Ishikawa (cell line): ENCODE measurements around the gene CARD14.

Experiments
- CEBPB ChIP-seq: IDR thresholded peaks from 2 replicates; pipeline ENCODE4 v1.6.1; 2012
- CREB1 ChIP-seq: IDR thresholded peaks from 2 replicates; pipeline ENCODE4 v1.6.1; 2012; ENCODE audit warnings: low read depth
- EGR1 ChIP-seq: IDR thresholded peaks from 2 replicates; pipeline ENCODE4 v1.6.1; 2012
- EP300 ChIP-seq: IDR thresholded peaks from 2 replicates; pipeline ENCODE4 v1.6.1; 2012; ENCODE audit warnings: borderline replicate concordance
- FOXM1 ChIP-seq: IDR thresholded peaks from 2 replicates; pipeline ENCODE4 v1.6.1; 2012; ENCODE audit warnings: low read depth, borderline replicate concordance
- NFIC ChIP-seq: IDR thresholded peaks from 2 replicates; pipeline ENCODE4 v1.6.1; 2012
- RAD21 ChIP-seq: IDR thresholded peaks from 2 replicates; pipeline ENCODE4 v1.6.1; 2012; ENCODE audit warnings: low read depth
- TAF1 ChIP-seq: IDR thresholded peaks from 2 replicates; pipeline ENCODE4 v1.6.1; 2012; ENCODE audit warnings: low read depth, mild to moderate bottlenecking
- TCF12 ChIP-seq: IDR thresholded peaks from 2 replicates; pipeline ENCODE4 v1.6.1; 2012; ENCODE audit warnings: low read depth
- TEAD4 ChIP-seq: IDR thresholded peaks from 2 replicates; pipeline ENCODE4 v1.6.1; 2012
- YY1 ChIP-seq: IDR thresholded peaks from 2 replicates; pipeline ENCODE4 v1.6.1; 2012; ENCODE audit warnings: low read depth
- ZBTB7A ChIP-seq: IDR thresholded peaks from 2 replicates; pipeline ENCODE4 v1.6.1; 2012; ENCODE audit warnings: low read depth
- TF ChIP-seq, protein P1 (sequence below): IDR thresholded peaks from 2 replicates; pipeline ENCODE4 v1.6.1; 2012
- TF ChIP-seq, protein P2 (sequence below): IDR thresholded peaks from 2 replicates; pipeline ENCODE4 v1.6.1; 2012; ENCODE audit warnings: low read depth, mild to moderate bottlenecking
- TF ChIP-seq, protein P3 (sequence below): IDR thresholded peaks from 2 replicates; pipeline ENCODE4 v1.6.1; 2012

The CARD14 gene

DNA sequence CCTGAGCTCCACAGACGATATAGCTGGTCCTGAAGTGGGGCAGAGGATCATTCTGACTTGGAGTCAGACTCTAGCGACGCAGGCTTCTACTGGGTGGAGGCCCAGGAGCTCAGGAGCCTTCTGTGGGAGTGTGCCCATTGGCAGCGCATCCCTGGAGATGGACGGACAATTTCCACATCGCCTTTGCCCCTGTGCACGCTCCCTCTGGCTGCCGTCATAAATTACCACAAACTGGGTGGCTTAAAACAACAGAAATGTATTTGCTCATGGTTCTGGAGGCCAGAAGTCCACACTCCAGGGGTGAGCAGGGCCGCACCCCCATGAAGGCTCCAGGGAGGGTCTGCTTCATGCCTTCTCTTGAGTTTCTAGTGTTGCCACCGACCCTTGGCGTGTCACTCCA lies 6.9 kb downstream of the CARD14 start:
- no peak for TF ChIP-seq RAD21

DNA sequence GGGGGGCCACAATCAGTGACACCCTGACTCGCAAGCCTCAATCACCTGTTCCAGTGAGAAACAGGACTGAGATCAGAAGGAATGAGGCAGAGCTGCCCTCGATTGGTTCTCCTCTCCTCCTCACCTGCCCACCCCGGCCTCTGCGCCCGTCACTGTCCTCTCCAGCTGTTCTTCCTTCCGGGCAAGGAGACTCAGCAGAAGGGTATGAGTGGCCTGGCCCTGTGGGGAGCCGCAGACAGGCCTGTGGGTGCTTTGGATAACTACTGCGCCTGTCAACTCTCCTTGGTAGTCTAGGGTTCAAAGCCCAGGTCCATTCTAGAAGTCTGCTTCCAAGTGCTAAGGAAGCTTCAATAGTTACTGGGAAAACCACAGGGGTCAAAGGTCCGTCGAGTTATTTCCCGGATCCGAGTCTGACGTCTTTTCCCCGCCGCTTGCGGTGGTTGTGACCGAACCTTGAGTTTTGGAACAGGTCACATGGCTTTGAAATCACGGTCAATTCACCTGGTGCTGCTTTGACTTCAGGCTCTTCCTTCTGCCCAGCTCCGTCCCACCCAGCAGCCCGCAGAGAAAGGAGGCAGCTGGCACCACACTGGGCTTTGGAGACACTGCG lies 8.3 kb downstream of the CARD14 start:
- TF ChIP-seq TCF12 (no peak), TAF1 (no peak), YY1 (no peak), CEBPB (no peak)
- TF ChIP-seq, protein P1, sequence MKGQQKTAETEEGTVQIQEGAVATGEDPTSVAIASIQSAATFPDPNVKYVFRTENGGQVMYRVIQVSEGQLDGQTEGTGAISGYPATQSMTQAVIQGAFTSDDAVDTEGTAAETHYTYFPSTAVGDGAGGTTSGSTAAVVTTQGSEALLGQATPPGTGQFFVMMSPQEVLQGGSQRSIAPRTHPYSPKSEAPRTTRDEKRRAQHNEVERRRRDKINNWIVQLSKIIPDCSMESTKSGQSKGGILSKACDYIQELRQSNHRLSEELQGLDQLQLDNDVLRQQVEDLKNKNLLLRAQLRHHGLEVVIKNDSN = no peak
- TF ChIP-seq, protein P2, sequence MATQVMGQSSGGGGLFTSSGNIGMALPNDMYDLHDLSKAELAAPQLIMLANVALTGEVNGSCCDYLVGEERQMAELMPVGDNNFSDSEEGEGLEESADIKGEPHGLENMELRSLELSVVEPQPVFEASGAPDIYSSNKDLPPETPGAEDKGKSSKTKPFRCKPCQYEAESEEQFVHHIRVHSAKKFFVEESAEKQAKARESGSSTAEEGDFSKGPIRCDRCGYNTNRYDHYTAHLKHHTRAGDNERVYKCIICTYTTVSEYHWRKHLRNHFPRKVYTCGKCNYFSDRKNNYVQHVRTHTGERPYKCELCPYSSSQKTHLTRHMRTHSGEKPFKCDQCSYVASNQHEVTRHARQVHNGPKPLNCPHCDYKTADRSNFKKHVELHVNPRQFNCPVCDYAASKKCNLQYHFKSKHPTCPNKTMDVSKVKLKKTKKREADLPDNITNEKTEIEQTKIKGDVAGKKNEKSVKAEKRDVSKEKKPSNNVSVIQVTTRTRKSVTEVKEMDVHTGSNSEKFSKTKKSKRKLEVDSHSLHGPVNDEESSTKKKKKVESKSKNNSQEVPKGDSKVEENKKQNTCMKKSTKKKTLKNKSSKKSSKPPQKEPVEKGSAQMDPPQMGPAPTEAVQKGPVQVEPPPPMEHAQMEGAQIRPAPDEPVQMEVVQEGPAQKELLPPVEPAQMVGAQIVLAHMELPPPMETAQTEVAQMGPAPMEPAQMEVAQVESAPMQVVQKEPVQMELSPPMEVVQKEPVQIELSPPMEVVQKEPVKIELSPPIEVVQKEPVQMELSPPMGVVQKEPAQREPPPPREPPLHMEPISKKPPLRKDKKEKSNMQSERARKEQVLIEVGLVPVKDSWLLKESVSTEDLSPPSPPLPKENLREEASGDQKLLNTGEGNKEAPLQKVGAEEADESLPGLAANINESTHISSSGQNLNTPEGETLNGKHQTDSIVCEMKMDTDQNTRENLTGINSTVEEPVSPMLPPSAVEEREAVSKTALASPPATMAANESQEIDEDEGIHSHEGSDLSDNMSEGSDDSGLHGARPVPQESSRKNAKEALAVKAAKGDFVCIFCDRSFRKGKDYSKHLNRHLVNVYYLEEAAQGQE = no peak

DNA sequence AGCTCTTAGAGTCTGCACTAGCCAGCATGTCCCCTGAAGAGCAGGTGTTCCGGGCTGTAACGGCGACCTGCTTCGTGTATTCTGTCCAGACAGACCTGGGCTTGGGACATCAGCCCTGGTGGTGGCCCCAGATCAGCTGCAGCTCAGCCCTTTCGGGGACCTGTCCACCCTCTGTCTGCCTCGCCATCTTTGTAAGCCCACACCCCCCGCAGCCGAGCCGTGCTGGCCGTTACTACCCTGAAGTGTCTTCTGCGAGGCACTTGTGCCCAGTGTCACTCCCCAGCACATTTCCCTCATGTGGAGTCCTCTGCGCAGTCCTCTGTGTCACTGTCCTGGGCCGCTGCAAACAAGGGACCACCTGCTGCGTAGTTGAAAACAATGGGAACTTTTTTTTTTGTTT lies 10.4 kb downstream of the CARD14 start:
- TF ChIP-seq FOXM1 = no peak
- no peak for TF ChIP-seq RAD21
- TF ChIP-seq TEAD4 = no peak
- TF ChIP-seq YY1 = no peak
- TF ChIP-seq ZBTB7A = no peak
- no peak for TF ChIP-seq EGR1
- TF ChIP-seq, protein P3, sequence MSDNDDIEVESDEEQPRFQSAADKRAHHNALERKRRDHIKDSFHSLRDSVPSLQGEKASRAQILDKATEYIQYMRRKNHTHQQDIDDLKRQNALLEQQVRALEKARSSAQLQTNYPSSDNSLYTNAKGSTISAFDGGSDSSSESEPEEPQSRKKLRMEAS = no peak
- TF ChIP-seq, protein P1 = no peak
- TF ChIP-seq TAF1 = no peak
- no peak for TF ChIP-seq TCF12
- no peak for TF ChIP-seq EP300
- TF ChIP-seq, protein P2 = no peak
- TF ChIP-seq CEBPB = no peak
- TF ChIP-seq NFIC = no peak
- TF ChIP-seq CREB1 = no peak

DNA sequence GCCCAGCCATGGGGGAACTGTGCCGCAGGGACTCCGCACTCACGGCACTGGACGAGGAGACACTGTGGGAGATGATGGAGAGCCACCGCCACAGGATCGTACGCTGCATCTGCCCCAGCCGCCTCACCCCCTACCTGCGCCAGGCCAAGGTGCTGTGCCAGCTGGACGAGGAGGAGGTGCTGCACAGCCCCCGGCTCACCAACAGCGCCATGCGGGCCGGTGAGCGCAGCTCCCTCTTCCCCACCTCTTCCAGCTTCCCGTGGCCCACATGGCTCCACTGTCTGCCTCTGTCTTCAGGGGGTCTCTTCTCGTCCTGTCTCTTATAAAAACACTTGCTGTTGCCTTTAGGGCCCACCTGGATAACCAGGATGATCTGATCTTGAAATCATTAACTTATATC lies 11.6 kb downstream of the CARD14 start:
- TF ChIP-seq, protein P2 = no peak
- TF ChIP-seq, protein P1 = no peak
- TF ChIP-seq EP300 = no peak
- TF ChIP-seq RAD21 = no peak
- TF ChIP-seq NFIC = no peak
- TF ChIP-seq TCF12 = no peak
- no peak for TF ChIP-seq EGR1
- no peak for TF ChIP-seq ZBTB7A

DNA sequence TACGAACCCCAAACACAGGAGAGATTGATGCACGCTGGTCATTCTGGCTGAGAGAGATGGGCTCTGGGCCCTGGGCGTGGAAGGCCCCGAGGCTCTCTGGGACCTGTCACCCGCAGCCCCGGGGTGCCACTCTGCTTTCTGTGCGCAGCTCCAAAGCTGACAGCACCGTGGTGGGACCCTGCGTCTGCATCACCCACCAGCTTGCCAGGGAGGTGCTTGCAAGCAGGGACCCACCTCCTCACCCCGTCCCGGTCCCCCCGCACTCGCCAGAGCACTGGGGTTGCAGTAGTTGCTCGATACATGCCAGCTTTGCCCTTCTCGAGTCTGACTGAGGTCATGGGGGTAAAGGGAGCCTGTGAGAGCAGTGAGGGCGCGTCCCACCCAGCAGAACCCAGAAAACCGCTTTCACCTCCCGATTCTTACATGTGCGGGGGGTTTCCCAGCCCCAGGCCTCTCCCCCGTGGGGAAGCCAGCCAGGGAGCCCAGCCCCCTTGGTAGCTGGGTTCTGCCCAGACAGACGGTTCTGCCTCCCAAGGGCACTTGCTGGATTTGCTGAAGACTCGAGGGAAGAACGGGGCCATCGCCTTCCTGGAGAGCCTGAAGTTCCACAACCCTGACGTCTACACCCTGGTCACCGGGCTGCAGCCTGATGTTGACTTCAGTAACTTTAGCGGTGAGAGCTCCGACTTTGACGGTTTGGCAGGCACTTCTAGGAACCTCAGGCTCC lies 12.5 kb downstream of the CARD14 start:
- TF ChIP-seq EGR1 = no peak
- TF ChIP-seq CEBPB = no peak
- TF ChIP-seq, protein P3 = no peak
- no peak for TF ChIP-seq RAD21
- TF ChIP-seq ZBTB7A = no peak
- TF ChIP-seq, protein P2 = no peak
- TF ChIP-seq TEAD4 = no peak
- no peak for TF ChIP-seq TCF12
- no peak for TF ChIP-seq CREB1
